ENCODE data around the gene CNKSR3.

CNKSR3 gene

DNA sequence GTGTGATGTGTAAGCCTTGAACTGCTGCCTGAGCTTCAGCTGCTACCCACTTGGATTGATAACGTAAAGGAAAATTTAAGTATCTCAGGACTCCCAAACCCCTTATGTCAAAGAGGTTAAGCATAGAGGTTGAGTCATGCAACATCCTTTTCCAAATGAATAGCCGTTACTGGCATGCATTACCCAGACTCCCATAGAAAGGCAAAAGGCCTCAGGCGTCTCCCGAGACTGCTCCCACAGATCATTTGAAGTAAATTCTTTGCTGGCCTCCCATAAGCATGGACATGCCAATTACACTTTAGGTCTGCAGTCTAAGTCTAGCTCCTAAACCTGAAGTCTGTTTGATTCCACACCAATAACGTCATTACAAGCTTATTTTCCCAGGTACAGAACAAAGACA is 168.6 kb downstream of the CNKSR3 start:
- DNase-seq: no peak
- intact Hi-C loops (cut with DNase I): no loop called here

DNA sequence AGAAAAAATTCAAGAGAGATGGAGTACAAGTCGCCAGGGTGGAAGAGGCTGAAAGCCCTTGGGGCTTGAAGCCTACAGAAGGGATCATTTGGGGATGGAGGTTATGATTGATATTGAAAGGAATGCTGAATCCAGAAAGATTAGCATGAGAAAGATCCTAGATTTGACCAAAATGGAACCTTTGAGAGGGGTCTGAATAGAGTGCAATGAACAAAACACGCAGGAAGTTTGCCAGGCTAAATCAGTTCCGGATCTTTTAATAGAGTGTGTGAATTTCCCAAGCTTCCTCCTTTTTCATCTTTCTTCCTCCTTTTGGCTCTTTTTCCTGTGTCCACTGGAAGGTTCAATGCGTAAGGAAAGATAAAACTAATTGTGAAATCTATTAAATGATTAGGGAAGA is 169.1 kb downstream of the CNKSR3 start:
- no peak for DNase-seq
- intact Hi-C loops (cut with DNase I): no loop called here

Measured in head of caudate nucleus (tissue), 42 donors.